ENCODE measurements around the gene SERINC3.

DNA sequence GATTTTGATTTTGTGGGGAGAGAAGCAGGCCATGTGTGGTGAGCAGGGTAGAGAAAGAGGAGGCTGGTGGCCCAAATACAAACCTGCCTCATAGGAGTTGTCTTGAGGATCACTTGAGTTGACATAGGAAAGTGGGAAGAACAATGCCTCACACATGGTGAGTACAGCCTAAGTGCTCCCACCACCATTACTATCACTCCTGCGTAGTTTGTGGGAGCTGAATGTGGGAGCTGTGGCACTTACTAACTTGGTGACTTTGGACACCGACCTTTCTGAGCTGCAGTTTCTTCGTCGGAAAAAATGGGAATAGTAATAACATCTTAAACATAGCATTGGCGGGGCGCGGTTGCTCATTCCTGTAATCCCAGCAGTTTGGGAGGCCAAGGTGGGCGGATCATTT, 25.5 kb upstream of the SERINC3 start:
- TF ChIP-seq, protein P1, sequence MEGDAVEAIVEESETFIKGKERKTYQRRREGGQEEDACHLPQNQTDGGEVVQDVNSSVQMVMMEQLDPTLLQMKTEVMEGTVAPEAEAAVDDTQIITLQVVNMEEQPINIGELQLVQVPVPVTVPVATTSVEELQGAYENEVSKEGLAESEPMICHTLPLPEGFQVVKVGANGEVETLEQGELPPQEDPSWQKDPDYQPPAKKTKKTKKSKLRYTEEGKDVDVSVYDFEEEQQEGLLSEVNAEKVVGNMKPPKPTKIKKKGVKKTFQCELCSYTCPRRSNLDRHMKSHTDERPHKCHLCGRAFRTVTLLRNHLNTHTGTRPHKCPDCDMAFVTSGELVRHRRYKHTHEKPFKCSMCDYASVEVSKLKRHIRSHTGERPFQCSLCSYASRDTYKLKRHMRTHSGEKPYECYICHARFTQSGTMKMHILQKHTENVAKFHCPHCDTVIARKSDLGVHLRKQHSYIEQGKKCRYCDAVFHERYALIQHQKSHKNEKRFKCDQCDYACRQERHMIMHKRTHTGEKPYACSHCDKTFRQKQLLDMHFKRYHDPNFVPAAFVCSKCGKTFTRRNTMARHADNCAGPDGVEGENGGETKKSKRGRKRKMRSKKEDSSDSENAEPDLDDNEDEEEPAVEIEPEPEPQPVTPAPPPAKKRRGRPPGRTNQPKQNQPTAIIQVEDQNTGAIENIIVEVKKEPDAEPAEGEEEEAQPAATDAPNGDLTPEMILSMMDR (IDR thresholded peaks at IDR 0.05), result no peak
- no peak for TF ChIP-seq EZH2 (IDR thresholded peaks at IDR 0.05; ENCODE audit: borderline replicate concordance, insufficient read depth, low read depth, low read length, poor library complexity, severe bottlenecking)

Measured in B cell (primary cell).